Activated naive CD4-positive, alpha-beta T cell treated with anti-CD3 and anti-CD28 coated beads, Interleukin-2, amount 50 U/mL, for 72 hours (primary cell): Measurements from ENCODE around the gene UBR2. TPM values are rescaled to one million over a fixed set of nuclear protein-coding genes. Genes with fewer than 3 reads are reported as not detected.
"Not testable (repeated sequence)": the region's sequence is repeated elsewhere in the genome, so short reads cannot be mapped to it uniquely, and the experiment has no call there.

Source experiments
- ATAC-seq, 2 donors: fragments of 150-1000 bp; cut with Tn5 transposase; 2 replicates each; pipeline ENCODE4 v1.10.0; 2021; ENCODE audit warnings: mild to moderate bottlenecking in 2 of 2, moderate library complexity in 2 of 2
- DNase-seq, 2 donors: peaks; one replicate each; pipeline ENCODE4 v3.0.0; 2021 to 2022; ENCODE audit warnings: low spot score in 2 of 2
- H3K27ac Mint-ChIP-seq, 2 donors: one replicate each; pipeline ENCODE4 v1.8.0; 2022; ENCODE audit warnings: mild to moderate bottlenecking in 2 of 2, mixed read lengths in 2 of 2
- H3K36me3 Mint-ChIP-seq, 2 donors: one replicate each; pipeline ENCODE4 v1.8.0; 2022; ENCODE audit warnings: mixed read lengths in 2 of 2
- H3K9me3 Mint-ChIP-seq, 2 donors: one replicate each; pipeline ENCODE4 v1.8.0; 2022; ENCODE audit warnings: mixed read lengths in 2 of 2
- total RNA-seq, 2 donors: library from RNA; stranded (reverse); gene quantifications; one replicate each; pipeline ENCODE4 v1.2.3, GENCODE V29; 2022

UBR2 gene
- total RNA-seq, 2 donors from 2014 or later, result 28.4 to 39.8 TPM

DNA sequence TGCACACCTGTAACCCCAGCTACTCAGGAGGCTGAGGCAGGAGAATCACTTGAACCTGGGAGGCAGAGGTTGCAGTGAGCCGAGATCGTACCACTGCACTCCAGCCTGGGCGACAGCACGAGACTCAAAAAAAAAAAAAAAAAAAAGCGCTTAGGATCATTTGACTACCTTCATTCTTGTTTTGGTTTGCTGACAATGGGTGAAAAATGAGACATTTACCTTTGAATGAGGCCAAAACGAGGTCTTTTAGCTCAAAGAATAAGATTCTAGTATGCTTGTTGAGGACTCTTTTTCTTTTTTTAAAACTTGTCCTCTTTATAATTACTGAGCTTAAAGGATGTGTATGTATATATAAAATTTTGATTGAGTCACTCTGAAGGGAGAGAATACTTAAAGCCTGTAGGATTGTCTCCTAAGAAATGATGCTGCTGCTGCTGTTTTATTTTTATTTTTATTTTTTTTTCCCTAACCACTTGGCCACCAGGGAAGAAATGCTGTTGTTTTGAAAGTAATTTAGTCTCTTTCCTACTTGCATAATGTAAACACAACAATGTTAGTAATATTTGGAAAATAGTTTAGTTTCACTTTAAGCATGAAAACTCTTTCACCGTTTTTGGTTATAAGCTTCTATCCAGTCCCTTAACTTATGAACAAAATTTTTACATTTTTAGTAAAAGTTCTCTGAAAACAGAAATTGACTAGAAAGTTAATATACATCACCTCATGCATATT, 7.9 kb downstream of the UBR2 start:
- Mint-ChIP-seq H3K36me3 (peaks cover 12 to 26% of the 10 kb centered on the region in 2 donors), H3K27ac (peak overlapping the region in 1 of 2 donors; percentile 53), H3K9me3 (no peaks in the 10 kb centered on the region)
- ATAC-seq (no peak), DNase-seq (no peak)

DNA sequence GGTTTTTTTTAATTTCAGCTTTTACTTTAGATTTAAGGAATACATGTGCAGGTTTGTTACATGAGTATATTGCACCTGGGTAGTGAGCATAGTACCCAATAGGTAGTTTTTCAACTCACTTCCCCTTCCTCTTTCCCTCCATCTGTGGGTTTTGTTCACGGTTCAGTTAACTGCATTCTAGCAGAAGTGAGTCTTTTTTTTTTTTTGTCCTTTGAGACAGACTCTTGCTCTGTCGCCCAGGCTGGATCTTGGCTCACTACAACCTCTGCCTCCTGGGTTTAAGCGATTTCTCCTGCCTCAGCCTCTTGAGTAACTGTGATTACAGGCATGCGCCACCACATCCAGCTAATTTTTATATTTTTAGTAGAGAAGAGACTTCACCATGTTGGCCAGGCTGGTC, 8.7 kb downstream of the UBR2 start:
- peak overlapping the region in 1 of 2 donors; percentile 51 for H3K27ac Mint-ChIP-seq
- no peak for ATAC-seq
- H3K9me3 Mint-ChIP-seq, result no peaks in the 10 kb centered on the region
- peaks cover 12 to 19% of the 10 kb centered on the region in 2 donors for H3K36me3 Mint-ChIP-seq
- DNase-seq, result no peak

DNA sequence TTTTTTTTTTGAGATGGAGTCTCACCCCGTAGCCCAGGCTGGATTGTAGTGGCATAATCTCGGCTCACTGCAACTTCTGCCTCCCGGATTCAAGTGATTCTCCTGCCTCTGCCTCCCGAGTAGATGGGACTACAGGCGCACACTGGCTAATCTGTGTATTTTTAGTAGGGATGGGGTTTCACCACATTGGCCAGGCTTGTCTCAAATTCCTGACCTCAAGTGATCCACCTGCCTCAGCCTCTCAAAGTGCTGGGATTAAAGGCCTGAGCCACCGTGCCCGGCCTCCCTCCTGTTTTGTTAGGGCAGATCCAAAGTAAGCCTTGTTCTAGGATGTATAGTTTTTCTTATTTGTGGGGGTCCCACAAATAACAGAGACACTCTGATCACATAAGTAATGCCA, 12.7 kb downstream of the UBR2 start:
- H3K27ac Mint-ChIP-seq, ATAC-seq, DNase-seq, H3K9me3 Mint-ChIP-seq: not testable (repeated sequence)
- peaks cover 21 to 25% of the 10 kb centered on the region in 2 donors for H3K36me3 Mint-ChIP-seq

DNA sequence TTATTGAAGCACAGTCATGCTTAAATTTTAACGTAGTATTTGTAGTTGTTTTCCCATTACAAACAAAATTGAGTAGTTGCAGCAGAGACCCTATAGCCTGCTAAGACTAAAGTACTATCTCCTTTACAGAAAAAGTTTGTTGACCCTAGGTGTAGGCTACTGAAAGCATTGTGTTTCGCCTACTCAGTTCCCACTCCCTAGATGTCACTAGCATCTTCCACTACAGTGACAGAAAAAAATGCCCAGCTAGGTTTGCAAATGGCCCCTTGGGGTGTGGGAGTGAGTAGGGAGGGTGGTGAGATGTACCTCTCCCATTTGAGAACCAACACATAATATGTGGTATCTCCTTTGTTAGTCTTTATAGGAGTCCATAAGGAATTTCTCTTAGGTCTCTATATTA, 34.5 kb downstream of the UBR2 start:
- Mint-ChIP-seq H3K9me3 (no peaks in the 10 kb centered on the region), H3K27ac (no peak overlapping the region), H3K36me3 (peaks cover 0 to 35% of the 10 kb centered on the region in 2 donors)
- ATAC-seq, result no peak
- DNase-seq, result no peak

DNA sequence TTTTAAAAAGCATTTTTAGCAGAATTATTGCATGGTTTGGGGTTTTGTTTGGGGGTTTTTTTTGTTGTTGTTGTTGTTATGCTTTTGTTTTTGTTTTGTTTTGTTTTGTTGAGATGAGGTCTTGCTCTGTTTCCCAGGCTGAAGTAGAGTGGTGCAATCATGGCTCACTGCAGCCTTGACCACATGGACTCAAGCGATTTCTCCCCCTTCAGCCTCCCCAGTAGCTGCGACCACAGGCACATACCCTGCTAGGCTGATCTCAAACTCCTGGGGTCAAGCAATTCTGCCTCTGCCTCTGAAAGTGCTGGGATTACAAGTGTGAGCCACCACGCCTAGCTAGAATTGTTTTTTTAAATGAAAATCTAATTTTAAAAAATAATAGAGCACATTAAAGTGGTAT, 35.7 kb downstream of the UBR2 start:
- no peaks in the 10 kb centered on the region for H3K9me3 Mint-ChIP-seq
- H3K36me3 Mint-ChIP-seq, result peaks cover 0 to 27% of the 10 kb centered on the region in 2 donors
- no peak for DNase-seq
- no peak for ATAC-seq
- no peak overlapping the region for H3K27ac Mint-ChIP-seq

DNA sequence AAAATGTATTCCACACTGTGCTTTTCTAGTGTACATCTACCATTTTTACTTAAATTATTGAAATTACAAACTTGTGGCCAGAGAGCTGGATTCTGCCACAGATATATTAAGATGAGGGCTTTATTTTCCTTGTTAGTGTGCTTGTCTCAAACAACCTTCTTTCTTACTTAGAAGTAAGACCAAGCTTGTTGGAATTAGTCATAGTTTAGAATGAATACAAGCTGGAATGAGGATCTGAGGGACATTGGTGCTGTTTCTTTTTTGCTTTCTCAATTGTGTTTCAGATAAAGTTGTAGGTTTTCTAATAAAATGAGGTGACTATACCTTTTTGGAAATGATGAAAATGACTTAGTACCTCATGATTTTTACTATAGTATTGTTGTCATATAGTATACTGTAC, 40.3 kb downstream of the UBR2 start:
- DNase-seq, result no peak
- ATAC-seq, result peak in 1 of 2 donors; percentile 56
- H3K36me3 Mint-ChIP-seq, result no peaks in the 10 kb centered on the region
- H3K9me3 Mint-ChIP-seq, result no peaks in the 10 kb centered on the region
- H3K27ac Mint-ChIP-seq, result no peak overlapping the region

DNA sequence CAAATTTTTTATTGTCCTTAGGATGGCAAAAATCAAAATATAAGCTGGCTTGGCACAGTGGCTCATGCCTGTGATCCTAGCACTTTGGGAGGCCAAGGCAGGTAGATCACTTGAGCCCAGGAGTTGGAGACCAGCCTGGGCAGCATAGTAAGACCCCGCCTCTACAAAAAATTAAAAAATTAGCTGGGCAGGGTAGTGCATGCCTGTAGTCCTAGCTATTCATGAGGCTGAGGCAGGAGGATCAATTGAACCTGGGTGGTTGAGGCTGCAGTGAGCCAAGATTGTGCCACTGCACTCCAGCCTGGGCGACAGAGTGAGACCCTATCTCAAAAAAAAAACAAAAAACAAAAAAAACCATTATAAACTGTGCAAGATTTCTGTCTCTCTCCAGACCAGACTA, 40.9 kb downstream of the UBR2 start:
- not testable (repeated sequence) for H3K9me3 Mint-ChIP-seq, ATAC-seq, H3K27ac Mint-ChIP-seq, H3K36me3 Mint-ChIP-seq, DNase-seq

DNA sequence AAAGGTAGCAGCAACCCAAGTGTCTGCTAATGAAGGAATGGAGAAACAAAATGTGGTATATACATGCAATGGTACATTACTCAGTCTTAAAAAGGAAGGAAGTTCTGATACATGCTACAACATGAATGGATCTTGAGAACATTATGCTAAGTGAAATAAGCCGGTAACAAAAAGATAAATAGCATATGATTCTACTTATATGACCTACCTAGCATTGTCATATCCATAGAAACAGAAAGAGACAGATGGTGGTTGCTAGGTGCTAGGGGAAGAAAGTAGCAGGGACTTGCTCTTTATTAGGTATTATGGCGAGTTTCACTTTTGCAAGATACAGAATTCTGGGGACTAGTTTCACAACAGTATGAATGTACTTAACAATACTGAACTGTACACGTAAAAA, 46.6 kb downstream of the UBR2 start:
- peak overlapping the region in 1 of 2 donors; percentile 62 for H3K27ac Mint-ChIP-seq
- ATAC-seq (peak; percentile 55 to 97), DNase-seq (no peak)
- no peaks in the 10 kb centered on the region for H3K9me3 Mint-ChIP-seq
- no peaks in the 10 kb centered on the region for H3K36me3 Mint-ChIP-seq

DNA sequence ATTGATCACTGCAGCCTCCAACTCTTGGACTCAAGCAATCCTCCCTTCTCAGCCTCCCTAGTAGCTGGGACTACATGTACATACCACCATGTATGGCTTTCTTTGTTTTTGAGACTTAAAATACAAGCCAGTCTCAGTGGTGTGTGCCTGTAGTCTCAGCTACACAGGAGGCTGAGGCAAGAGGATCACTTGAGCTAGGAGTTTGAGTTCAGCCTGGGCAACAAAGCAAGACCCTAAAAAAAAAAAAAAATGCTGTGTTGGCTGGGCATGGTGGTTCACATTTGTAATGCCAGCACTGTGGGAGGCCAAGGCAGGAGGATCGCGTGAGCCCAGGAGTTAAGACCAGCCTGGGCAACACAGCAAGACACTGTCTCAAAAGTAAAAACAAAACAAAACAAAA, 51.7 kb downstream of the UBR2 start:
- no peak for ATAC-seq
- H3K36me3 Mint-ChIP-seq, result no peaks in the 10 kb centered on the region
- no peak overlapping the region for H3K27ac Mint-ChIP-seq
- no peak for DNase-seq
- H3K9me3 Mint-ChIP-seq, result no peaks in the 10 kb centered on the region

DNA sequence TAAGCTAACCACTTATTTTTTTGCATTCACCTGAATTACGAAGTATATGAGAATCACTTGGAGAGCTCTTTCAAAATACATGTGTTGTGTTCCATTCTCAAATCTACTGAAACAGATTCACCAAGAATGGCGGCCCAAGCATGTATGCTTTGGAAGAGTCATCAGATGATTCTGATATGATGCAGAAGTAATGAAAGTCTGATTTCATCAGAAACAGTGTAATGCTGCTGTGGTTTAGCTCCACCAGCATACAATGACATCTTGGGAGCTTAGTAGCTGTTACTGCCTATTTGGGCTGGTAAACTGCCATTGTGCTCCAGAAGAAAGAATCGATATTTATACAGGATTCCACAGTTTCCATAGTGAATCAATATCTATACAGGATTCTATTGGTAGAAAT, 52.9 kb downstream of the UBR2 start:
- DNase-seq (no peak), ATAC-seq (peak; percentile 29 to 76)
- Mint-ChIP-seq H3K9me3 (no peaks in the 10 kb centered on the region), H3K36me3 (no peaks in the 10 kb centered on the region), H3K27ac (no peak overlapping the region)

DNA sequence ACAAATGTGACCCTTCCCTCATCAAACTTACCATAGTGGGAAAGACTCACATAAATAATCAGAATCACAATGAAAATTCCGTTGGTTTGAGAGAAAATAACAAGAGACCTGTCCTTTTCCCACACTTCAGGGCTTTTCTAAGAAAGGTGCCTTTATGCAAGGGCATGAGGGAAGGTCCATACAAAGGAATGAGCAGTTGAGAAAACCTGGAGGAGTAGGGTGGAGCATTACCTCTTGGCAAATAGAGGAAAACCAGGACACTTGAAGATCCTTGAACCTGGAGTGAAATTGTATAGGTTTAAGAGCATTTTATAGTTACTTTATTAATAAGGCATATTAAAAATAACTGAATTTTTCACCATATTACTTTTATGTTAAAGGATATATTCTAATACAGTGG, 54.3 kb downstream of the UBR2 start:
- no peaks in the 10 kb centered on the region for H3K9me3 Mint-ChIP-seq
- H3K36me3 Mint-ChIP-seq, result no peaks in the 10 kb centered on the region
- DNase-seq (no peak), ATAC-seq (no peak)
- H3K27ac Mint-ChIP-seq, result peak overlapping the region in 1 of 2 donors; percentile 66

DNA sequence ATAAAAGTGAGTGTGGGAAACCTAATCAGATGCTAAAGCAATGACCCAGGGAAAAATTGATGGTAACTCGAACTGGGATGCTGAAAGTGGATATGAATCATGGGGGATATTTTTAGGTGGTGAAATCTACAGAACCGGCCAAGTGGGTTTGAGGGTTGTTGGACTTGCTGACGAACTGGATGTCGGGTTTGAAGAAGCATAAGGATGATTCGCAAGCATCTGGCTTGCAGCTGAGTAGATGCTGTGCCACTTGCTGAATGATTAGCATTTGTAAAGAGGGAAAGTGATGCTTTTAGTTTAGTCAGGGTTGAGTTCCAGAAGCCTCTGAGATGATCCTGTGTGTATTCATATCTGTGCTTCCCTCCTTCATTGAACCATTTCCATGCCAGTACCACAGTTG, 54.9 kb downstream of the UBR2 start:
- Mint-ChIP-seq H3K27ac (no peak overlapping the region), H3K9me3 (no peaks in the 10 kb centered on the region), H3K36me3 (no peaks in the 10 kb centered on the region)
- DNase-seq (no peak), ATAC-seq (peak in 1 of 2 donors; percentile 46)

DNA sequence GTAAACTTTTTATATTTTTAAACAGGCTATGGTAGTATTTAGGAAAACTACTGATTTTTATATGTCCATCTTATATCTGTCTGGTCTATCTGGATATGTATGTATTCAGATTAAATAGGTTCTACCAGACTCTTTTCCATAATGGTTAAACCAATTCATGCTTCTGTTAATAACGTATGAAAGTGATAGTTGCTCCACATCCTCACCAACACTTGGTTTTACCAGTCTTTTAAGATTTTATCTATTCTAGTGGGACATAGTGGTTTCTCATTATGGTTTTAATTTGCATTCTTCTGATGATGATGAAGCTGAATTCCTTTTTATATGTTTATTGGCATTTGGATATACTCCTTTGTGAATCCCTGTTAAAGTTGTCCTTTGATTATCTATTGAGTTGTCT, 56.1 kb downstream of the UBR2 start:
- DNase-seq (no peak), ATAC-seq (no peak)
- Mint-ChIP-seq H3K27ac (no peak overlapping the region), H3K9me3 (no peaks in the 10 kb centered on the region), H3K36me3 (no peaks in the 10 kb centered on the region)

DNA sequence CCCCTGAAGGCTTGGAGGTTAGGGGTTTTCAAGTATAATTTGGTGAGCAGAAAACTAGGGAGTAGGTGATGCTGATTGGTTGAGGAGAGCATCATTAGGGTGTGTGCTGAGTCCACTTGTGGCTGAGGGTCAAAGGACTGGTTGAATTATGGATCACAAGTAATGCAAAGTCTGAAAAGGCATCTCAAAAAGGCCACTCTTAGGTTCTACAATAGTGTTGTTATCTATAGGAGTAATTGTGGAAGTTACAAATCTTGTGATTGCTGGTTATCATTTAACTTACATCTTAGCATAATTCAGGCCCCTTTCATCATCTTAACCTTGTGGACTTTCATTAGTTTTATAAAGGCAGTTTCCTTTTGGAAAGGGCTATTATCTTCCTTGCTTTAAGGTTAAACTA, 60.8 kb downstream of the UBR2 start:
- ATAC-seq (no peak), DNase-seq (no peak)
- Mint-ChIP-seq H3K27ac (no peak overlapping the region), H3K9me3 (no peaks in the 10 kb centered on the region), H3K36me3 (no peaks in the 10 kb centered on the region)

DNA sequence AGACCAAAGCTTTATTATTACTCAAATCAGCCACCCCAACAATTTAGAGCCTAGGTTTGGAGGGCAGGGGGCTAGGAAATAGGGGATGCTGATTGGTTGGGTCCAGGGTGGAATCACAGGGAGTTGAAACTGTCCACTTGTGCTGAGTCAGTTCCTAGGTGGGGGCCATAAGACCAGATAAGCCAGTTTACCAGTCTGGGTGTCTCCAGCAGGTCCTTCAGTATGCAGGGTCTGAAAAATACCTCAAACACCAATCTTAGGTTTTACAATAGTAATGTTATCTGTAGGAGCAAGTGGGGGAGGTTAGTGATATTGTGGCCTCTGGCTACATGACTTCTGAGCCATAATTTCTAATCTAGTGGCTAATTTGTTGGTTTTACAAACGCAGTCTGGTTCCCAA, 63.2 kb downstream of the UBR2 start:
- DNase-seq (no peak), ATAC-seq (no peak)
- Mint-ChIP-seq H3K27ac (peak overlapping the region in 1 of 2 donors; percentile 58), H3K36me3 (no peaks in the 10 kb centered on the region), H3K9me3 (no peaks in the 10 kb centered on the region)

DNA sequence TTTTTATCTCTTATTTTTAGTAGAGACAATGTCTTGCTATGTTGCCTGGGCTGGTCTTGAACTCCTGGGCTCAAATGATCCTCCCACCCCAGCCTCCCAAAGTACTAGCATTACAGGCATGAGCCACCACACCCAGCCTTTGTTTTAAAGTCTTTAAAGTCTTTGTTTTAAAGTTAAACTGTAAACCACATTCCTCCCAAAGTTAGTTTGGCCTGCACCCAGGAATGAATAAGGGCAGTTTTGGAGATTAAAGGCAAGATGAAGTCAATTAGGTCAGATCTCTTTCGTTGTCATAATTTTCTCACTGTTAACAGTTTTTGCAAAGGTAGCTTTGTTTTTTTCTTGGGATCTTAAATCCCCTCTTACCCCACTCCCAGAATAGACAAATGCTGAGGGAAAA, 63.8 kb downstream of the UBR2 start:
- ATAC-seq, result no peak
- Mint-ChIP-seq H3K9me3 (no peaks in the 10 kb centered on the region), H3K27ac (peak overlapping the region in 1 of 2 donors; percentile 38), H3K36me3 (no peaks in the 10 kb centered on the region)
- no peak for DNase-seq

DNA sequence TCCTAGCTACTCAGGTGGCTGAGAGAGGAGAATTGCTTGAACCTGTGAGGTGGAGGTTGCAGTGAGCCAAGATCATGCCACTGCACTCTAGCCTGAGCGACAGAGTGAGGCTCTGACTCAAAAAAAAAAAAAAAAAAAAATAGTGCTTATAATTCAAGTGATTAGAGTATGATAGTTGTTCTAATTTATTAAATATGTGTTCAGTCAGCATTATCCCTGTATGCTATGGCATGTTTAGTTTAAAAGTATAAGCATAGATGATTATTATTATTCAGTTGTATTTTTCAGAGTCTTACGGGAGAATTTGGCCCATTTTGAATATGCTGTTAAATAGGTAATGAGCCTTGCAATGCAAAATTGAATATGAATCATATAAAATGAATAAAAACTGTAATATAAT, 64.8 kb downstream of the UBR2 start:
- no peak overlapping the region for H3K27ac Mint-ChIP-seq

DNA sequence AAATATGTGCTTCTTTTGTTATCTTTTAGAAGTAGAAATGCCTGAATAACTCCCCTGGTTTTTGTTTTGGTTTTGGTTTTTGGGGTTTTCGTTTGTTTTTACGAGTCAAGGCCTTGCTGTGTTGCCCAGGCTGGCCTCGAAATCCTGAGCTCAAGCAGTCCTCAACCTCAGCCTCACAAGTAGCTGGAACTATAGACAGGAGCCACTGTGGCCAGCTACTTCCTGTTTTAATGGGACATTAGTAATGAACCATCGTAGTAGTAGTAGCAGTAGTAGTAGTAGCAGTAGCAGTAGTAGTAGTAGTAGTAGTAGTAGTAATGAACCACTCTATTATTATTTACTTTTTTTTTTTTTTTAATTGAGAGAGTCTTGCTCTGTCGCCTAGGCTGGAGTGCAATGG, 66.0 kb downstream of the UBR2 start:
- H3K27ac Mint-ChIP-seq, result peak overlapping the region in 1 of 2 donors; percentile 88
- DNase-seq (no peak), ATAC-seq (no peak)
- H3K9me3 Mint-ChIP-seq, result no peaks in the 10 kb centered on the region
- H3K36me3 Mint-ChIP-seq, result no peaks in the 10 kb centered on the region

More for the DNA sequence above, 64.8 kb downstream of the UBR2 start:
- H3K9me3 Mint-ChIP-seq, result no peaks in the 10 kb centered on the region
- no peak for ATAC-seq
- no peaks in the 10 kb centered on the region for H3K36me3 Mint-ChIP-seq
- no peak for DNase-seq
